Central memory CD4-positive, alpha-beta T cell (primary cell): ENCODE results near the gene DMXL2.
"Not testable (repeated sequence)": the region's sequence is repeated elsewhere in the genome, so short reads cannot be mapped to it uniquely, and the experiment has no call there.

Source experiments
- DNase-seq: peaks from one replicate; pipeline ENCODE4 v3.0.0; 2022

The DMXL2 gene

DNA sequence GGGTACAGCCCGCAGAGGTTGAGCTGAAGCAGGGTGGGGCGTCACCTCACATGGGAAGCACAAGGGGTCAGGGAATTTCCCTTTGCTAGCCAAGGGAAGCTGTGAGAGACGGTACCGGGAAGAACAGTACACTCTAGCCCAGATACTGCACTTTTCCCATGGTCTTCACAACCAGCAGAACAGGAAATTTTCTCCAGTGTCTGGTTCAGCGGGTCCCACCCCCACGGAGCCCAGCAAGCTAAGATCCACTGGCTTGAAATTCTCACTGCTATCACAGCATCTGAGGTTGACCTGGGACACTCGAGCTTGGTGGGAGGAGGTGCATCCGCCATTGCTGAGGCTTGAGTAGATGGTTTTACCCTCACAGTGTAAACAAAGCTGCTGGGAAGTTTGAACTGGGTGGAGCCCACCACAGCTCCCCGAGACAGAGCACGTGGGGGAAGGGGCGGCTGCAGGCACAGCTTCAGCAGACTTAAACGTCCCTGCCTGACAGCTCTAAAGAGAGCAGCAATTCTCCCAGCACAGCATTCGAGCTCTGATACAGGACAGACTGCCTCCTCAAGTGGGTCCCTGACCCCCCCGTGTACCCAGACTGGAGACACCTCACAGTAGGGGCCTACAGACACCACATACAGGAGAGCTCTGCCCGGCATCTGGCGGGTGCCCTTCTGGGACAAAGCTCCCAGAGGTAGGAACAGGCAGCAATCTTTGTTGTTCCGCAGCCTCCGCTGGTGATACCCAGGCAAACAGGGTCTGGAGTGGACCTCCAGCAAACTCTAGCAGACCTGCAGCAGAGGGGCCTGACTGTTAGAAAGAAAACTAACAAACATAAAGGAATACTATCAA, 53.4 kb downstream of the DMXL2 start:
- DNase-seq, result not testable (repeated sequence)

DNA sequence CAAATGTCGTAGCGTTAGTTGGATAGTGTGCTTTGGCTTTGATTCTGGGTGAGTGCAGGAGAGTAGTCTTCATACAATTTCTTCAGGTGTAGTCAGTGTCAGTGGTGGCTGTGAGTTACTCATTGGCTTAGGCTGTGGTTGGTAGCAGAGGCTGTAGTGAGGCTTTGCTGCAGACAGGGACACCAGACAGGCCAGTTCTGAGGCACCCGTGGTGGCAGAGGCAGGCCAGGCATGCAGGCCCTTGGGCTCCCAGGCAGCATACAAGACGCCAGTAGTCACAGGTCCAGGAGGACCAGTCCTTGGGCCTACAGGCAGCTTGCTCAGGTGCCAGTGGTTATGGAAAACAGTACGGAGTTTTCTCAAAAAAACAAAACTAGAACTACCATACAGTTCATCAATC, 61.3 kb downstream of the DMXL2 start:
- no peak for DNase-seq

DNA sequence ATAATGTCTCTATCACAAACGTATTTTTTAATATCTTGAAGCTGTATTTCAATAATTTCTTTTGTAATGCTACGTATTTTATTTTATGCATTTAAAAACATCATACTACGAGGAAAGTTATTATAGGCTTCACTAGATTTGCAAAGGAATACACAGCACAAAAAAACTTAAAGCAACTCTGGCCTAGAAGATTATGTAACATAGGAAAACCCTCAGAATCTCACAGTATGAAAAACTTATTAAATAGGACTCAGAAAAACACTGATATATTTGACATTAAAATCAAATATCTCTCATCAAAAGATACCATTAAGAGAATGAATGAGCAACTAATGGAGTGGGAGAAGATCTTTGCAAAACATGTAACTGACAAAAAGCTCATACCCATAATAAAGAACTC, 63.7 kb downstream of the DMXL2 start:
- no peak for DNase-seq

DNA sequence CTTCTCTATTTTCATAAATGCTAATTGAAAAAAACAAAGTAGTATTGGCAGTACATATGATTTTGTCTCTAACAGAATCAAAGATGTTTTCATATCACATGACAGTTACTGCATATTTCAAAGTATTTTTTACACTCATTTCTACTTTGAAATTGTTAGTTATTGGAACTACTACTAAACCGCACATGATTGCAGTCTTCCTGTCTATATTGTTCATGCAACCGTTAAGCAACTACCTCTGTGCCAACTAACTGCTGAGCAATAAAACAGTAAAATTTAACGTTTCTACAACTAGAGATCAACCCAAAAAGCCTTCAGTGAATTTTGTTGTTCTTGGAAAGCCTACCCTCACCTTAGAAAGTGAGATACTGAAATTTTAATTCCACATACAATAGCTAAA, 64.2 kb downstream of the DMXL2 start:
- DNase-seq, result no peak

DNA sequence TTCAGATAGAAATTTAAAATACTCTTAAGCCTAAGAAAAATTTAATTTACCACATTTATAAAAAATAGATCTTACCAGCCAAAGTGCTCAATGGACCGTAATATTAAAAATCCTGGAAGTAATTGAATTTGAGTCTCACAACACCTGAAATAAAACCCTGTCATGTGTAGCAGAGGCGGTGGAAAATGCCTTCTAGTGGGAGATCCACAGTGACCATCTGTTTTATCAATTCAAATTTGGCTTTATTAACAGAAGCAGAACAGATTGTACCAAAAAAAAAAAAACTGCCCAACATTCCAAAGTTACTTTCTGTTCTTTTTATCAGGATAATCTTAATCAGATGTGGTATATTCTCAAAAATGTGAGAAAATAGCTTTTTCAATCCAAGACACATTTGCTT, 71.7 kb downstream of the DMXL2 start:
- no peak for DNase-seq

DNA sequence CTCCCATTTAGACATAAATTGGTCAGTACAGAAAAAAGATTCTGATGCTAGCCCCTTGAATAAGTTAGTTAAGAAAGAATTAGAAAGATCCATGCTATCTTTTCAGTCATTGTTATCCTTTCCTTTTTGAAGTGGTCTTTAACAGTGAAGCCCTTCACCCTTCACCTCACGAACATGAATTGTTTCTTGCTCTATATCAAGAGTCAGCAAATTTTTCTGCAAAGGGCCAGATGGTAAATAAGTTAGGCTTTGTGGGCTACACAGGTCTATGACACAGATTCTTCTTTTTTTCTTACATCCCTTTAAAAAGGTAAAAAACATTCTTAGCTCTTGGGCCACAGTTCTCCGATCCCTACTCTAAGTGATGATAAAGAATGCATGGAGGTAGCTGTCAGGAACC, 74.9 kb downstream of the DMXL2 start:
- DNase-seq, result no peak

DNA sequence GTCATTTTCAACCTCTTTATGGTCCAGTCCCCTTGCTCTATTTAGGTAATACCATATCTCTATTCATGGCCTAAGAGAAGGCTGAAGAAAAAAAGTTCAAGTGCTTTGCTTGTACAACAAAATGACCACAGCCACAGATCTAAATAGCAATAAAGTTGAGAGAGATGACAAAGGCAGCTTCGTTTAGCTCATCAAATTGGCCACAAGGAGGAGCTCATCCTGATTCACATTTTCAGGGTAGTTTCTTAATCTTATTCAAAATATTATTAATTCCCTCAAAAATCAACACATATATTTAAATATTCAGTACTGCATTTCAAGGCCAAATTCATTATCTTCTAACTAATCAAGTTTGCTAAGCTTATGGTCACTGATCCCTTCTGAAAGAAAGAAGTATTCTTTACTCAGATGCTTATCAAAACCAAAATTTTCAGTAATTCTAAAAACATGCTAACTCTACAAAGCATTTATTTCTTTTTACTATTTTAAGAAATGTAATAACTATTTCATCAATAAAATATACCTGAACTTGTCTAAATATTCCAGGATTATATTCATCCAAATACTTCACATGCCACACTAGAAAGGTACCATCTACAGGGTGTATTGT, 85.5 kb downstream of the DMXL2 start:
- DNase-seq, result no peak

DNA sequence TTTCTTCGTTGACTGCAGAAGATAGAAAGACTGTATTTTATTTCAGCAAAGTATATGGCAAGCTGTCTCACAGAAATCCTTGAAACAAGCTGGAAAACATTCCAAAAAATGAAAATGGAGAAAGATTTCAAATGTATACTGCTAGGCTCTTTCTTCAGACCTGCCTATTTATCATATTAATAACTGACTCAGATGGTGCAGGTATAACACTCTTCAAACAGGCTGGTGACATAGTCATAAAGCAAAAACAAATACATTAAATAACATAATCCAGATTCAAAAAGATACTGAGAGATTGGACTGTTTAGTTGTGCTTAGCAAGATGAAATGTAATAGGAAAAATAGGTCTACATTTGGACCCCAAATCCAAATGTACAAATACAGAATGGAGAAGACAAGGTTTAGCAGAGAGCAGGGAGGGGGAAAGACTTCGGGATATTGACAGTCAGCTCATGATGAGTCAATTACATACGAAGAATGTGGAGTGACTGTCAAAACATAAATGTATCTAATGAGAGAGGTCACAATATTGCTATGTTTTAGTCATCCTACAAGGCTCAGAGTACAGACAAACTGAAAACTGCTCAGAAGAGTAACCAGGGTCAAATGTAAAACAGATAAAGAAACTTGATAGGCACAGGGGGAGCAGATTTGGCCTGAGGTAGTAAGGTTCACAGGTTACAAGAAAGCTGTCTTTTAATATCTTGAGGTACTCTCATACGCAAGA, 88.7 kb downstream of the DMXL2 start:
- DNase-seq, result no peak

DNA sequence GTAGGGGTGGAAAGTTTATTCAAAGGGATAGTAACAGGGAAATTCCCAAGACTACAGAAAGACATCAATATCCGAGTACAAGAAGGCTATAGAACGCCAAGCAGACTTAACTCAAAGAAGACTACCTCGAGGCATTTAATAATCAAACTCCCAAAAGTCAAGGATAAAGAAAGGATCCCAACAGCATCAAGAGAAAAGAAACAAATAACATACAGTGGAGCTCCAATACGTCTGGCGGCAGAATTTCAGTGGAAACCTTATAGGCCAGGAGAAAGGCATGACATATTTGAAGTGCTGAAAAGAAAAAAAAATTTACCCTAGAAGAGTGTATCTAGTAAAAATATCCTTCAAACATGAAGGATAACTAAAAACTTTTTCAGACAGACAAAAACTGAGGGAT, 95.6 kb downstream of the DMXL2 start:
- DNase-seq, result no peak

DNA sequence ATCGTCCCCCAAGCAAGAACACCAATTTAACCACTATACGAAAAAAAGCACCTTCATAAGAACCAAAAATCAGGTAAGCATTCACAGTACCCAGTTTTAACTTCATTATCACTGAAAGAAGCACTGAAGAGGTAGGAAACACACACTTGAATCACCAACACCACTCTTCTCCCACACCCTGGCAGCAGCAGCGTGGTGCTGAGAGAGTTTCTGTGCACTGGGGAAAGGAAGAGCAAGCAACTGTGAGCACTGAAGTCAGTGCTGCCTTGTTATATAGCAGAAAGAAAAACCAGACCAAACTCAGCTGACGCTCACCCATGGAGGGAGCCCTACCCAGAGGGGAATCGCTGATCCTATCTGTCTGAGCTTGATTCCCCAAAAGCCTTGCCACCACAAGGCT, 98.2 kb downstream of the DMXL2 start:
- DNase-seq, result no peak

DNA sequence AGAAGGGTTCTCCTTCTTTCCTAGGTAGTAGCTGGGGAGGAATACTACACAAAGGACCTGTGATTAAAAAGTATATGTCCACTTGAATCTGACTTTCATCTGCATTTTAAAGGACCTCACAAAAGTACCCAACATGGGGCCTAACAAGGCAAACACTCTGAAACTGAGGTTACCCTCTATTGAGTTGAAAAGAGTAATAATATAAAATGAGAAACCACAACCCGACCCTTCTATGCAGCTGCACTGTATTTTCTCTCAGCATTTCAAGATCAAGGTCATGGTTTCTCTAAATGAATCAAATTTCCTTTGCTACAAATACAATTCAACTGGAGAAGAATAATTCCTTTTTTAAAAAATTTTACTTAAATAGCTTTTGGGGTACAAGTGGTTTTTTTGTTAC, 106.3 kb downstream of the DMXL2 start:
- DNase-seq, result no peak

DNA sequence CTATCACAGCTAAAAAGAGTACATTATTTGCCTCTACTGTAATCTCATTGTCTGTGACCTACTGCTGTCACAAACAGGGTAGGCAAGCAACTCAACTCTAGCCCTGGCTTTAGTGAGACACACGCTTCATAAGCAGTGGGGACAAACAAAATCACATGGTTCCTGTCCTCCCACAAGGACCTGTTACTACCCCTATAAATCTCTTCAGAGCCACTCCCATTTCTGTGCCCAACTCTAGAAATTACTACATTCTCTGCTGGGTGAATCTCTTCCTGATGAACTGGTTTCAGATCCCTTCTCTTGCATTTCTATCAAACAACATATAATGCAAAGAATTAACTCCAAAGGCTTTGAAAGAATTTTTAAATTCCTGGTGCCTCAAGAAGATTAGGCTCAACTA, 117.3 kb downstream of the DMXL2 start:
- DNase-seq, result no peak

DNA sequence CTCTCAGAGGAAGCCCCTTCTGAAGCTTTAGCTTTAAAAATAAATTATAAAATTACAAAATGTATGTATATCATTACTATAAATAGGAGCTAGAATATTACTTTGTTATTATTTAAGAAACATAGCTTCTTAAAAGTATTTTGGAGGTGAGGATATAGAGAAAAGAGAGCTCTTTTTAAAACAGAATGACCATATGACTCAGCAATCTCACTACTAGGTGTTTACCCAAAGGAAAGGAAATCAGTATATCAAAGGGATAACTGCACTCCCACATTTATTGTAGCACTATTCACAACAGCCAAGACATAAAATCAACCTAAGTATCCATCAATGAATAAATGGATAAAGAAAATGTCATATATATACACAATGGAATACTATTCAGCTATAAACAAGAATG, 119.6 kb downstream of the DMXL2 start:
- no peak for DNase-seq

DNA sequence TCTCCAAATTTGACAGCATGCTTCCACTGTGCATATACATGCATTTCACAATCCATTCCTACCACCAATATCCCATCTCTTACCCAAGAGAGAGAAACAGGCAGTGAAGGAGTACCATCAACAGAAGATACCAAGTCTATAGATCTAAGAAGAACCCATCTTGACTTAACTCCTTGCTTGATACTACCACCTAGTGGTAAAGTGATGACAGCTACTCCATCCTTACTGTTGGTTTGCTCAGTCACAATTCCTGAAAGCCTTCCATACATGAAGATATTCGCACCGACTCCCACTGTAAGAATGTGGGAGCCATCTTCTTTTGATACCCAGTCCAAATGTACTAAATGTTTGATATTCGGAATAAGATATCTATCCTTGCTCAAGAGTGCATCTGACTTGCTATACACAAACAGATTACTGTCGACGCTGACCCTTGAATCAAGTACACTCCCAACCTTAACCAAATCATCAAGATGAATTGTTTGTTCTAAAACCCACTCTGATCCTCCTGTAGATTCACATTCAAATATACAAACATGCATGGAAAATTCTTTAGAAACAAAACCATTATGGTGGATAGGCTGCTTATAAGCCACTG, 123.1 kb downstream of the DMXL2 start:
- DNase-seq, result no peak

DNA sequence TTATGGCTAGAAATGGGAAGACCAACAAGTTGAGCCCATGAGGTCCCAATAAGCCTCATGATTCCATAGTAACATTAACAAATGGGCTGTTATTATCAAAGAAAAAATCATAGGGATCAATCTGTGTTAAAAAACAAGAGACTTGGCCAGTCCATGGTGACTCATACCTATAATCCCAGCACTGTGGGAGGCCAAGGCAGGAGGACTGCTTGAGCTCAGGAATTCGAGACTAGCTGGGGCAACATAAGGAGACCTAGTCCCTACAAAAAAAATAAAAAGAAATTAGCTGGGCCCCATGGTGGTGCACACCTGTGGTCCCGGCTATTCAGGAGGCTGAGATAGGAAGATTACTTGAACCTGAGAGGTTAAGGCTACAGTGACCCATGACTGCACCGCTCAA, 124.8 kb downstream of the DMXL2 start:
- no peak for DNase-seq

DNA sequence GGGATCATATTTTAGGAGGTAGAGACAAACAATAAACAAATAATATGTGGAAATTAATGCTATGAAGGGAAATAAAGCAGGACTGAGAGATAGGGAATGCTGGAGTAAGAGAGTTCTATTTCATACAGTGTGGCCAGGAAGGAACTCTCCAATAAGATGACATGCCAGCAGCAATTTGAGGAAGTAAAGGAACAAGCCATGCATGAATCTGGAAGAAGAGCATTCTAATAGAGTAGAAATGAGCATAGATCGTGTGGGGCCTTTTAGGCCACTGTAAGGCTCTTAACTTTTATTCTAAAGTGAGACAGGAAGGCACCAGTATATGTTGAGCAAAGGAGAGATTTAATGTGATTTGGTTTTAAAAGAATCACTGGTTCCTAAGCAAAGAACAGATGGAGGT, 126.3 kb downstream of the DMXL2 start:
- DNase-seq, result no peak

DNA sequence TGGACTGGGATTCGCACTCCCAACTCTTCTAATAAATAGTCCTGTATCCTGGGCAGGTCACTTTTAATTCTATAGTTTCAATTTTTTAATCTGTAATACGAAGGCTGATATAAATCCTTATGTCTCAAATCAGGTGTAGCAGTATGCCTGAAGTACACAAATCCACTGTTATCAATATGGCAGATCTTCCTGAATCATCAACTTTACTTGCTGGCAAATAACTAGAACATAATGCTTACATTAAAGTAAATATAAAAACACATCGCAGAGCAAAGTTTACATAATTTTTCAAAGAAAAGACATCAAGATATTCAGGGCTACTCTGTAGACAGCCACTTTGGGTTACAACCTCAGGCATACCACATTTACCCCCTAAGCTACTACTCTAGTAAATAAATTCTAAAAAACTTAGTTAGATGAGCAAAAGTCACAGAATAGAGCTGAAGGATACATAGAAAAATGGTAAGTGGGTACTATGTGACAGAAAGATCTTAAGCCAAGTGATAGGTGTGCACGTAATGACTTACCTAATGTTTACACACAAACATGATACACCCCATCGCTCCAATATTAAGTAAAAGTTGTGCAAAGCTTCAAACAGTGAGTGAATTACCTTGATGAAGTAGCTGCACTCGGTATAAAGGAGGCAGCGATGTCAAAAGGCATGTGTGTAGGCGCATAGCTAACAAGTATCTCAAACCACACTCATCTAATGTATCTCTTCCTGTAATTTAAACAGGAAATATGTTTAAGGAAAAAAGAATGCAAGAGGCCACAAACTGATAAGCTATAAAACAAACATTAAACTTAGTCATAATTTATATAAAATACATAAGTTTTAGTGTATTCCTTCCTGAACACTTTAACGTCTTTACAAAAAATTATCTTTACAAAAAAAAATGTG, 127.9 kb downstream of the DMXL2 start:
- DNase-seq, result no peak

DNA sequence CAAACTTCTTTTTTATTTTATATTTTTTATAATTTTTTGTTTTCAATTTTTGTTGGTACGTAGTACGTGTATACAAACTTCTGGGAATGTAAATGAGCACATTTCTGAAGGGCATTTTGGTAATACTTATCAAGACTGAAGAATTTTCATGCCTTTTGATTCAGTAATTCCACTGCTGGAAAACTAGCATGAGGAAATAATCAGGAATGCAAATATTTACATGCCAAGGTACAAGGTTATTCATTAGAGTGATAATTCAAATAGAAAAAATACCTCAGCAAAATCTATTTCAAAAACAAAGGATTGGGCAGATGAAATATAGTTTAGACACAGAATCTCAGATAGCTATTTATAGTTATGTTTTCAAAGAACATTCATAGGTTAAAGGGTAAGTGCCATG, 128.7 kb downstream of the DMXL2 start:
- DNase-seq, result no peak

DNA sequence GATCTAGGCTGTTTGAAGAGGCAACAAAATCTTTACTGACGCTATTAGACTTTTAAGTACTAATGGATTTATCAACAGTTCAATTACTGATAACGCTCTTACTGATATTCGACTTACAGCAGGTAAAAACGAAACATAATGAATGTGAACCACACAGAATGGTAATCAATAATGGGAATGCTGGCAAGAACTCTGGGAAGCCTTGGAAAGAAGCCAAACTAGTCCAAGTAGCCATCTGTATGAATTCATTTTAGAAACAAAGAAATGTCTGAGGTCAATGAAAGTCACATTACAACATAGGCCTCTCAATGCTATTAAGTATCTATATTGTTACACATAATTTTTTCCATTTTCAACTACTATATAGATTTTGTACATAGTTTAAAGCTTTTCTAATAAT, 130.0 kb downstream of the DMXL2 start:
- no peak for DNase-seq

DNA sequence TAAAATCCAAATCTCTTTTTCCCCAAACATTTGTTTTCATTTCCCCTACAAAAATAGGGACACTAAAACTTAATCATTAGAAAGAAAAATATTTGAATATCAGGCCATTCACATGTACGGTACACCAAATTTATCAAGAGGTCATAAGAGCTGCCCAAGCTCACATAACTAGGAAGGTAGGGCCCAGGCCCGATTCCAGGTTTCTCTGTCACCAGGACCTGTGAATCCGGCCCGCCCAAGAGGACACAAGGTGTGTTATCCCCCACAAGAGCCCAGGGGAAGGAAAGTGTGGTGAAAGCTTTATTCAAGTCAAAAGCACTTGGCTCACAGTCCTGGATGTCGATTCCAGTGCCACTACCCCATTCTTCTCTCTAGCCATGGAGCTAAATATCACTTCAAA, 130.6 kb downstream of the DMXL2 start:
- DNase-seq, result no peak

DNA sequence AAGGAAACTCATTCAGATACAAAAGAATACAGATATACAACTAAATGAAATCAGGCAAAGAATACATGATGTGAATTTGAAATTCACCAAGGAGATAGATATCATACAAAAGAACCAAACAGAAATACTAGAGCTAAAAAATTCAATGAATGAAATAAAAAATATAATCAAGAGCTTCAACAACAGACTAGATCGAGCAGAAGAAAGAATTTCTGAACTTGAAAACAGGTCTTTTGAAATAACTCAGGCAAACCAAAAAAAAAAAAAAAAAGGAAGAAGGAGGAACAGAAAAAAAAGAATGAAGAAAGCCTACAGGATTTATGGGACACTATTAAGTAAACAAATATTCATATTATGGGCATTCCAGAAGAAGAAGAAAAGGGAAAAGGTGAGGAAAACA, 137.8 kb downstream of the DMXL2 start:
- no peak for DNase-seq

DNA sequence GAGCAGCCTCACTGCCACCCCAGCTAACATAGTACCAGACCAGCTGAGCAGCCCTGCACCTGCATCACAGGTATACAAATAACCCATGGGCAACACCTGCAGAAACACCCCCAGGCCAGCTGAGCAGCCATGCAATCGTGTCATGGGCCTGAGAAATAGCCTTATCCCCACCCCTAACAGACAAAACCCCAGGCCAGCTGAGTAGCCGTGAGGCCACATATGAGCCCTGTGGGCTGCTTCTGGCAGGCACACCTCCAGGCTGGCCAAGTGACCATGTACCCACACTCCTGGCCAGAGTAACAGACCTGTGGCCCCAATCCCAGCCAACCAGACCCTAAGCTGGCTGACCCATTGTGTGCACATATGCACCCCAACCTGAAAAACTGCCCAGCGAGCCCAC, 138.6 kb downstream of the DMXL2 start:
- no peak for DNase-seq

DNA sequence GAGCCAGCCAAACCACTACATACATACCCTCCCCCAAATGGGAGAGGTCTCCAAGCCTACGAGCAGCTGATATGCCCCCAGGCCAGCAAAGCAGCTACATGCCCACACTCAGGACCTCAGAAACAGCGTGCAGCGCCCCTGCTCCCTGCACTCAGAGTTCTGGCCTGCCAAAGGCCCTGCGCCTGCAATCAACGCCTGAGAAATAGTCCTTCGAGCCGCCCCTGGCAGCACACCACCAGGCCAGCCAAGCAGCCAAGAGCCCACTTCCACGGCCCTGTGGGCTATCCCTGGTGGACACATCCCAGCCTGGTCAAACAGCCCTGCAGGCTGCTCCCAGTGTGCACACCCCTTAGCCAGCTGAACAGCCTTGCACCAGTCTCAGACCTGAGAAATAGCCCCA, 139.1 kb downstream of the DMXL2 start:
- DNase-seq, result no peak
